GM18505 (cell line): ENCODE data around the gene DEPDC1B.
"Not testable (repeated sequence)": the region's sequence is repeated elsewhere in the genome, so short reads cannot be mapped to it uniquely, and the experiment has no call there.

ENCODE experiments used
- ATAC-seq: cut with Tn5 transposase; IDR thresholded peaks from one replicate; pipeline ENCODE4 v1.9.1; 2021; ENCODE audit not compliant: unreplicated experiment
- POLR2A ChIP-seq: IDR thresholded peaks from 4 replicates; pipeline ENCODE4 v1.6.1; 2011; ENCODE audit warnings: borderline replicate concordance; ENCODE audit not compliant: insufficient read depth, insufficient read length; ENCODE audit errors: extremely low read depth

DEPDC1B gene

GRCh38 chr5:60604771-60605170 lies 95.2 kb downstream of the DEPDC1B start:
- TF ChIP-seq POLR2A: no peak
- ATAC-seq: no peak

DNA sequence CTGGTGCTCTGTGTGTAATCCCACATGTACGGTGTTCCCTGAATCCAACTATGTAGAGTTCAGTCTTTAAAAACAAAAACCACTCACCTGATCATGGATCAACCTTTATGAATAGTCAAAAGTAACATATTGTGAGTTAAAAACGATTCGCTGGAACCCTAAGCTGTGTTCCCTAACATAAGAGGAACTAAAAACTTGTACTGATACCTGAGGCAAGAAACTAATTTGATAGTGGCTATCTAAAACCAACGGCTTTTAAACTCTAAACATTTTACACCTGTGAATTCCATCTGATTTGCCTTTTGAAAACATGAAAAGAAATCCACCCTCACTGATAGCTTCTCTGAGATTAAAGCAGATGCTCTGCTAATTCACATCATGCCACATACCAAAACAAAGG lies 101.5 kb downstream of the DEPDC1B start:
- no peak for TF ChIP-seq POLR2A
- ATAC-seq: peak; percentile 42

- no peak for TF ChIP-seq POLR2A
- peak; percentile 69 for ATAC-seq
Observed at GRCh38 chr5:60597572-60598320, 102.2 kb downstream of the DEPDC1B start.

DNA sequence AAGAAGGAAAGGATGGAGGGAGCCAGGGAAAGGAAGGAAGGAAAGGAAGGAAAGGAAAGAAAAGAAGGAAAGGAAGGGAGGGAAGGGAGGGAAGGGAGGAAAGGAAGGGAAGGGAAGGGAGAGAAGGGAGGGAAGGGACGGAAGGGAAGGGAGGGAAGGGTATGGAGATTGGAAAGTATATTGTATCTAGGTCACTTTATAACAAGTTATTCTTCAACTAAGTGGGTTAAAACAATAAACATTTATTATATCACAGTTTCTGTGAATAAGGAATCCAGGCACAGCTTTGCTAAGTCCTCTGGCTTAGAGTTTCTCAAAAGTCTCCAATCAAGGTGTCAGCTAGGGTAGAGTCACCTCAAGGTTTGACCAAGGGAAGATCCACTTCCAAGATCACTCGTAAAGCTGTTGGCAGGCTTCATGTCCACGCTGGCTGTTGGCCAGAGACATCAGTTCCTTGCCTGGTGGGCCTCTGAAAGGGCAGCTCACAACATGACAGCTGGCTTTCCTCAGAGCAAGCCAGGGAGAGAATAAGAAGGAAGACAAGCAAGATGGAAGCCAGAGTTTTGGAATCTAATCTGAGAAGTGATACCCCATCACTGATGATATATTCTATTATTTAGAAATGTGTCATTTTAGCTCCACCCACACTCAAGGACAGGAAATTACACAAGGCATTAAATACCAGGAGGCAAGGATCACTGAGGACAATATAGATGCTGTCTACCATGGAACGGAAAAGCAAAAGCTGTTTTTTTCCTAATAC lies 105.1 kb downstream of the DEPDC1B start:
- ATAC-seq: no peak
- TF ChIP-seq POLR2A: no peak

GRCh38 chr5:60590172-60590571 lies 109.8 kb downstream of the DEPDC1B start:
- no peak for ATAC-seq

GRCh38 chr5:60587312-60587711 lies 112.7 kb downstream of the DEPDC1B start:
- ATAC-seq: not testable (repeated sequence)

More at GRCh38 chr5:60590172-60590571, 109.8 kb downstream of the DEPDC1B start:
- no peak for TF ChIP-seq POLR2A

DNA sequence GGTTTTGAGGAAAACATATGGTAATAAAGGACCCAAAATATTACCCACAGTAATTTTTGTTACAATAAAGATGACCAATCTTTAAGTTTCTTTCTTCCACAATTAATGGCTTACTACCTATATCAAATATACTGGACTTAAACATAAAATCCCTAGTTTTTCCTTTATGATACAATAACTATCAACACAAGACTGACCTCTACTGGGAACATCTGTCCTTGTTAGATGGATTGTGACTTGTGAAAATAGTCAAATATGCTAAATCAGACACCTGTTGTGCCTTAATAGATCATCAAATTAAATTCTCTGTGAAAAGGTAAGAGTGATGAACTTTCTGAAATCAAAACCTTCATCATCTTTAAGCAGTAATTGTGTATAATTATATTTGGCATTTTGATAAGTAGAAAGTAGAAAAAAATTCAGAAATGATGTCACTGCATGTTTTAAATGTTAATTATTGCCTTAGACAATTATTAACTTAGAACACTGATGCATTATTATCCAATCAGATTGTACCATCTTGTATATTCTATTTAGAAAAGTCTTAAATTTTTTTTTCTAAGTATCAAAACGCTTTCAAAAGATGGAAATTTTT lies 113.6 kb downstream of the DEPDC1B start:
- no peak for TF ChIP-seq POLR2A
- no peak for ATAC-seq

- no peak for ATAC-seq
- no peak for TF ChIP-seq POLR2A
Observed at GRCh38 chr5:60585618-60586017, 114.3 kb downstream of the DEPDC1B start.

- ATAC-seq: no peak
- TF ChIP-seq POLR2A: no peak
Observed at GRCh38 chr5:60584304-60584703, 115.7 kb downstream of the DEPDC1B start.

- ATAC-seq: no peak
- TF ChIP-seq POLR2A: no peak
Observed at GRCh38 chr5:60583616-60584015, 116.3 kb downstream of the DEPDC1B start.

DNA sequence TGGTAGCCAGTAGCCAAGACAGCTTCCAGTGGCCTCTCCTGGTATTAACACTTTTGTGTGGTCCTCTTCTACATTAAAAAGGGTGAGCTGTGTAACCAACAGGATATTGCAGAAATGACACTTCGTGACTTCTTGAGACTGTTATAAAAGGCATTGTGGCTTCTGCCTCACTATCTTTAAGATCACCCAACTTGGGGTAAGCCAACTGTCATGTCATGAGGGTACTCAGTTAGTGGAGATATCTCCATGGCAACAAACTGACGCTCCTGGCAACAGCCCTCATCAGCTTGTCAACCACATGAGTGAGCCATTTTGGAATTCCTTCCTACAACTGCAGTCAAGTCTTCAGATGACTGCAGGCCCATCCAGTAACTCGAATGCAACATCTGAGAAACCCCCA lies 121.7 kb downstream of the DEPDC1B start:
- TF ChIP-seq POLR2A: no peak
- no peak for ATAC-seq

DNA sequence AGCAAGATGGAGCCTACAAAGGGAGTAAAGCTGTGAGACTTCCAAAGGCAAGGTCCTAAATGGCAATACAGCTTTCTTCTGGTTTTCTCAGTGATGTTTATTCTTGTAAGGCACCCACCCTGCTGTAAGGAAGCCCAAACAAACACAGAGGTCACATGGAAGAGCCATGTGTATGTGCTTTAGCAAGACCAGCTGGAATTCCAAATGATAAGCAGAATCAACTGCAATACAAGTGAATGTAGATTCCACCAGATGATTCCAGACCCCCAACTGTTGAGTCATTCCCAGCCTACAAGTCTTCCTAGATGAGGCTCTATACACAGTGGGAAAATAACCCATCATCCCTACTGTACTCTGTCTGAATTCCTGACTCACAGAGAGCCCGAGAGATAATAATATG lies 122.8 kb downstream of the DEPDC1B start:
- no peak for TF ChIP-seq POLR2A
- ATAC-seq: no peak

- ATAC-seq: no peak
- TF ChIP-seq POLR2A: no peak
Observed at GRCh38 chr5:60576425-60576824, 123.5 kb downstream of the DEPDC1B start.

- no peak for ATAC-seq
- no peak for TF ChIP-seq POLR2A
Observed at GRCh38 chr5:60568646-60569045, 131.3 kb downstream of the DEPDC1B start.
